WI38 (cell line): ENCODE measurements around the gene GDPD2.
A peak's percentile ranks its signal among the peaks of the same experiment; 100 is the strongest.

Experiments
- H3K4me3 ChIP-seq: 2 replicates; pipeline ENCODE4 v1.5.1; 2011; ENCODE audit warnings: low read depth, mild to moderate bottlenecking, control low read depth, low read length
- CTCF ChIP-seq: IDR thresholded peaks from 2 replicates; pipeline ENCODE4 v1.5.1; 2012; ENCODE audit warnings: low read depth, mild to moderate bottlenecking, control low read depth, low read length

The GDPD2 gene

GRCh38 chrX:70446380-70447350 is 23.6 kb downstream of the GDPD2 start:
- TF ChIP-seq CTCF: no peak
- no peak overlapping the region for H3K4me3 ChIP-seq

DNA sequence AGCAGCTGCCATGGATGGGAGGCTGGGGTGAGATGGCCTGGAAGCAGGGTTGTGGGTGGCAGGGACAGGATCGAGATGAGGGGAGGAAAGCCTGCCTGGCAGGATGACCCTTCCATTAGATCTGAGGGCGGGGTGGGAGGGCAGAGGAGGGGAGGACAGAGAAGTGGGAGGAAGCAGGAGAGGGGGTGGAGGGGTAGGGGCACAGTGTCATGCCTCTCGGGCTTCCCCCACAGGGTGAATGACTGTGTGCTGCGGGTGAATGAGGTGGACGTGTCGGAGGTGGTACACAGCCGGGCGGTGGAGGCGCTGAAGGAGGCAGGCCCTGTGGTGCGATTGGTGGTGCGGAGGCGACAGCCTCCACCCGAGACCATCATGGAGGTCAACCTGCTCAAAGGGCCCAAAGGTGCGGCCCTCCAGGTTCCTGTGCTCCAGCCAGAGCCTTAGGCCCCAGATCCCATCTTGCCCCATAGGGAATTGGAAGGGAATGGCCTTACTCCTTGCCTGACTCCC is 26.4 kb downstream of the GDPD2 start:
- no peak for TF ChIP-seq CTCF

DNA sequence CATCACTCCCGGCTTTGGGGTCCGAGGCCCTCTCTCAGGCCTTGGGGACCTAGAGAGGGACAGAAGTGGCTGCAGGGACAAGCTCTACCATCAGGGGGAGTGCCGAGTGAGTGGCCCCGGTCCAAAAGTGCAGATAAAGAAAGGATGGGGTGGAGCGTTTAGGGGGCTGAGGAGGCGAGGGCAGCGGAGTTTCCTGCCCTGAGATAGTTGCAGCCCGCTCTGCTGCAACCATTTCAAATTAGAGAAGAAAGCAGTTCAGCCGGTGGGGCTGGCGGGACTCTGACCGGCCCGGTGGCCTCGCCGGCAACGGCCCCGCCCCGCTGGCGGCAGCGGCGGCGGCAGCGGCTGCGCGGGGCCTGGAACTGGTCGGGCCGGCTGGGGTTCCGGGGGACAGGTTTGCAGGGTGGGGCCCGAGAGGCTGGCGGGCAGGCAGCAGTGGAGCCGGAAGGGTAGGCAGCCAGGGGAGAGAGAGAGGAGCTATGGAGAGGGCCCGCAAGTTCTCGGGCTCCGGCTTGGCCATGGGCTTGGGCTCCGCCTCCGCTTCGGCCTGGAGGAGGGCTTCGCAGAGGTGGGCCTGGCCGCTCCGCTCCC is 29.1 kb downstream of the GDPD2 start:
- TF ChIP-seq CTCF: peak; percentile 70

More for the DNA sequence above, 26.4 kb downstream of the GDPD2 start:
- H3K4me3 ChIP-seq: no peak overlapping the region

GRCh38 chrX:70453024-70453618 is 30.0 kb downstream of the GDPD2 start:
- H3K4me3 ChIP-seq: peak overlapping the region; percentile 60
- TF ChIP-seq CTCF: no peak

More for the DNA sequence above, 29.1 kb downstream of the GDPD2 start:
- peak overlapping the region; percentile 60 for H3K4me3 ChIP-seq

- TF ChIP-seq CTCF: peak; percentile 89
- H3K4me3 ChIP-seq: peak overlapping the region; percentile 61
These were observed 31.6 kb downstream of the GDPD2 start for GRCh38 chrX:70454441-70455365.

DNA sequence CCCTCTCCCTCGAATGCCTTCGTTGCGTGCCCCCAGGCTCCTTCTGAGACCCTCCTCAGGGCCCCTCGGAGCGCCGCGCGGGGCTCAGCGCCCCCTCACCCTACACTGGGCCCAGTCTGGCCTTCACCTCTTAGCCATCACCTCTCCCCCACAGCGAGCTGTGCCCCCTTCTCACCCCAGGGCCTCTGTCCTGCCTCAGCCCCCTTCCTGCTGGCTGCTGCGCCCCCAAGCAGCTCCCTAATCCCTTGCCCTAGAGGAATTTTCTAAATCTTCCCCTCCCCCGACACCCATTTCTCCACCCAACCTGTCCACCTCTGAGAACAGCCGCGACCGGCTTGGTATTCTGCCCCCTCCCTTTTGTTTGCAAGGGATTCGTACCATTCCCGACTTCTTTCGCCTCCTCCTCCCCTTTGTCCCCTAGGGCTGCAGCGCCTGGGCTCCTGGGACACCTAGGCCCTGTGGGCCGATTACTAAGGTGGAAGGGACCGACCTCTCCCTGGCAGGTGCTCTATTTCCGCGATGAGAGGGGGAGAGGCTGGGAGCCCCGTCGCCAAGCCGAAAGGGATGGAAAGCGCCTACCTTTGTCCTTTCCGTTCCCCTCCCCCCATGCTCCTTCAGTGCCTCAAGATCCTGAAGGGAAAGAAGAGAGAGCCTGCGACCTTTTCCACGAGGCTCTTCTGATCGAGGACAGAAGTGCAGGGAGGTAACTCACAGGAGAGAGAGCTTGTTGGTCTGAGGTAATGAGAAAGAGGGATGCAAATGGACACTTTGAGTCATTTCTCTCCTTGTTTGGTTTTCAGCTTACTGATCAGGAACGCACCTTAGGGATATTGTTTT is 32.5 kb downstream of the GDPD2 start:
- H3K4me3 ChIP-seq: peak overlapping the region; percentile 61
- TF ChIP-seq CTCF: no peak
